H9 (cell line): Measurements from ENCODE around the gene PAX1. TPM values are rescaled to one million over a fixed set of nuclear protein-coding genes. Genes with fewer than 3 reads are reported as not detected.

Experiments used
- DNase-seq: peaks from one replicate; pipeline ENCODE4 v3.0.0-alpha.2; 2017
- H2AFZ ChIP-seq: one replicate; pipeline ENCODE4 v1.6.1; 2013; ENCODE audit warnings: mild to moderate bottlenecking, low read length, control low read depth, moderate library complexity
- H2AK5ac ChIP-seq: 2 replicates; pipeline ENCODE4 v1.6.1; 2013; ENCODE audit warnings: low read length, control low read depth, mixed read lengths; ENCODE audit not compliant: insufficient read length
- H2BK120ac ChIP-seq: one replicate; pipeline ENCODE4 v1.6.1; 2013; ENCODE audit warnings: low read depth, mild to moderate bottlenecking, low read length, control low read depth, inconsistent platforms; ENCODE audit not compliant: poor library complexity, severe bottlenecking
- H2BK12ac ChIP-seq: 2 replicates; pipeline ENCODE4 v1.6.1; 2013; ENCODE audit warnings: low read length, control low read depth, mixed read lengths, low read depth; ENCODE audit not compliant: insufficient read length
- H2BK15ac ChIP-seq: 2 replicates; pipeline ENCODE4 v1.6.1; 2013; ENCODE audit warnings: low read depth, low read length, control low read depth
- H2BK20ac ChIP-seq: one replicate; pipeline ENCODE4 v1.6.1; 2013; ENCODE audit warnings: low read depth, mild to moderate bottlenecking, low read length, control low read depth, inconsistent platforms; ENCODE audit not compliant: poor library complexity, severe bottlenecking
- H2BK5ac ChIP-seq: 2 replicates; pipeline ENCODE4 v1.6.1; 2013; ENCODE audit warnings: low read length, control low read depth, mixed read lengths; ENCODE audit not compliant: insufficient read length
- H3K14ac ChIP-seq: 2 replicates; pipeline ENCODE4 v1.6.1; 2013; ENCODE audit warnings: low read length, control low read depth; ENCODE audit not compliant: insufficient read depth
- H3K18ac ChIP-seq: 2 replicates; pipeline ENCODE4 v1.6.1; 2013; ENCODE audit warnings: low read depth, mild to moderate bottlenecking, mixed read lengths, low read length, control low read depth; ENCODE audit not compliant: insufficient read length
- H3K23ac ChIP-seq: 2 replicates; pipeline ENCODE4 v1.6.1; 2013; ENCODE audit warnings: low read length, control low read depth, mixed read lengths, low read depth; ENCODE audit not compliant: insufficient read length
- H3K23me2 ChIP-seq: 2 replicates; pipeline ENCODE4 v1.6.1; 2013; ENCODE audit warnings: low read depth, mild to moderate bottlenecking, mixed read lengths, low read length, control low read depth; ENCODE audit not compliant: insufficient read length, poor library complexity, severe bottlenecking
- H3K27ac ChIP-seq: 2 replicates; pipeline ENCODE4 v1.5.1; 2013; ENCODE audit warnings: low read length, control low read depth, mixed read lengths, low read depth; ENCODE audit not compliant: insufficient read length
- H3K27me3 ChIP-seq: 2 replicates; pipeline ENCODE4 v1.6.1; 2013; ENCODE audit warnings: low read length, control low read depth, inconsistent platforms; ENCODE audit not compliant: insufficient read depth
- H3K4ac ChIP-seq: 2 replicates; pipeline ENCODE4 v1.6.1; 2013; ENCODE audit warnings: low read depth, mild to moderate bottlenecking, control low read depth, inconsistent platforms, low read length, moderate library complexity
- H3K4me1 ChIP-seq: 2 replicates; pipeline ENCODE4 v1.6.1; 2013; ENCODE audit warnings: low read length, control low read depth, inconsistent platforms; ENCODE audit not compliant: insufficient read depth
- H3K4me2 ChIP-seq: 2 replicates; pipeline ENCODE4 v1.6.1; 2013; ENCODE audit warnings: low read length, control low read depth, mixed read lengths; ENCODE audit not compliant: insufficient read length, insufficient read depth
- H3K56ac ChIP-seq: 2 replicates; pipeline ENCODE4 v1.6.1; 2013; ENCODE audit warnings: low read depth, mild to moderate bottlenecking, mixed read lengths, low read length, control low read depth; ENCODE audit not compliant: insufficient read length
- H3K79me1 ChIP-seq: 2 replicates; pipeline ENCODE4 v1.6.1; 2013; ENCODE audit warnings: low read depth, mild to moderate bottlenecking, moderate library complexity, low read length, control low read depth, inconsistent platforms; ENCODE audit not compliant: insufficient read depth, poor library complexity, severe bottlenecking
- H3K79me2 ChIP-seq: 2 replicates; pipeline ENCODE4 v1.6.1; 2013; ENCODE audit warnings: low read length, control low read depth, inconsistent platforms; ENCODE audit not compliant: insufficient read depth
- H3K9ac ChIP-seq: 2 replicates; pipeline ENCODE4 v1.6.1; 2013; ENCODE audit warnings: low read length, control low read depth, mixed read lengths; ENCODE audit not compliant: insufficient read length; ENCODE audit errors: extremely low read depth
- H3K9me3 ChIP-seq: one replicate; pipeline ENCODE4 v1.6.1; 2013; ENCODE audit warnings: low read depth, low read length, inconsistent platforms; ENCODE audit not compliant: control insufficient read depth
- H3T11ph ChIP-seq: one replicate; pipeline ENCODE4 v1.6.1; 2013; ENCODE audit warnings: mild to moderate bottlenecking, low read length, control low read depth, inconsistent platforms
- H4K20me1 ChIP-seq: one replicate; pipeline ENCODE4 v1.6.1; 2013; ENCODE audit not compliant: control insufficient read depth, insufficient read length, insufficient read depth
- H4K5ac ChIP-seq: 2 replicates; pipeline ENCODE4 v1.6.1; 2013; ENCODE audit warnings: low read depth, mild to moderate bottlenecking, mixed read lengths, low read length, control low read depth; ENCODE audit not compliant: insufficient read length
- H4K8ac ChIP-seq: replicated peaks from 2 replicates; pipeline ENCODE4 v1.6.1; 2013; ENCODE audit warnings: low read length, control low read depth, mixed read lengths, low read depth; ENCODE audit not compliant: insufficient read length
- H4K91ac ChIP-seq: 2 replicates; pipeline ENCODE4 v1.6.1; 2013; ENCODE audit warnings: low read depth, mild to moderate bottlenecking, moderate library complexity, mixed read lengths, low read length, control low read depth; ENCODE audit not compliant: insufficient read length
- H3K27ac Mint-ChIP-seq, 3 experiments: 2 replicates in 2 of 3; 3 replicates in 1 of 3; pipeline ENCODE4 v1.8.0; 2020 to 2021; ENCODE audit warnings: mixed read lengths in 3 of 3, mild to moderate bottlenecking in 1 of 3, moderate library complexity in 1 of 3
- H3K27me3 Mint-ChIP-seq: 2 replicates; pipeline ENCODE4 v1.8.0; 2021; ENCODE audit warnings: low read depth, mild to moderate bottlenecking, moderate library complexity, mixed read lengths
- H3K36me3 Mint-ChIP-seq, 3 experiments: 2 replicates in 2 of 3; 3 replicates in 1 of 3; pipeline ENCODE4 v1.8.0; 2020 to 2021; ENCODE audit warnings: low read depth in 3 of 3, mixed read lengths in 3 of 3; ENCODE audit not compliant: insufficient read depth in 1 of 3
- H3K4me1 Mint-ChIP-seq, 2 experiments: 2 replicates each; pipeline ENCODE4 v1.8.0; 2020; ENCODE audit warnings: mixed read lengths in 2 of 2
- H3K4me3 Mint-ChIP-seq, 2 experiments: 2 replicates in 1 of 2; 3 replicates in 1 of 2; pipeline ENCODE4 v1.8.0; 2020 to 2021; ENCODE audit warnings: mild to moderate bottlenecking in 2 of 2, mixed read lengths in 2 of 2, moderate library complexity in 1 of 2
- H3K9me3 Mint-ChIP-seq, 2 experiments: 2 replicates in 1 of 2; 3 replicates in 1 of 2; pipeline ENCODE4 v1.8.0; 2020; ENCODE audit warnings: mild to moderate bottlenecking in 2 of 2, mixed read lengths in 2 of 2, moderate library complexity in 1 of 2
- WGBS: extraction: QIAGEN DNeasy Blood & Tissue Kit; methylation state at CpG from one replicate; pipeline ENCODE4 v1.1.7; 2013; ENCODE audit warnings: missing lambda C conversion rate, low lambda C conversion rate, mixed read lengths; ENCODE audit not compliant: insufficient read length; ENCODE audit errors: extremely low coverage; 5-methylcytosine and 5-hydroxymethylcytosine counted together
- total RNA-seq: library from RNA; stranded (reverse); gene quantifications from 2 replicates; pipeline ENCODE4 v1.2.1, GENCODE V29; 2021
- TF ChIP-seq, protein P1 (sequence below): fragments of 200-600 bp; sonication (generic); conservative IDR thresholded peaks from 3 replicates; pipeline ENCODE4 v1.8.0; 2021; ENCODE audit warnings: antibody characterized with exemption, mild to moderate bottlenecking

PAX1 gene
- total RNA-seq, 1 experiment from 2014 or later = not detected

DNA sequence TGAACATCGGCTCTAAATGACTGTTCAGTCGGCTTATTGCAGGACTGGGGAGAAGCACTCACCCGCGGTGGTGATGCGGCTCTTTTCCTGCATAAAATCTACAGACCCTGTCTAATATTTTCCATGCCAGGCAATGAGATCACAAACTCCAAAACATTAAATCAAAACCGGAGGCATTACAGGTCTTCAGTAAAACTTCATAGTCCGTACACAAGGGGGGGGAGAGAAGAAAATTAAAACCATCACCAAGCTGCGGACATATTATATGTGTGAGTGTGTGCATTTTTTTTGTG, 6.3 kb upstream of the PAX1 start:
- peaks cover 25 to 37% of the 10 kb centered on the region in 2 experiments for H3K4me1 Mint-ChIP-seq
- no peaks in the 10 kb centered on the region for H4K20me1 ChIP-seq

More for the DNA sequence above, 6.3 kb upstream of the PAX1 start:
- Histone ChIP-seq H3K14ac (no peak overlapping the region), H3K79me2 (no peaks in the 10 kb centered on the region), H3K27me3 (peaks cover 73% of the 10 kb centered on the region), H3K23ac (no peak overlapping the region), H3K4me2 (no peak overlapping the region), H3K9me3 (no peaks in the 10 kb centered on the region), H2BK12ac (no peak overlapping the region), H2AFZ (no peak overlapping the region), H3T11ph (no peak overlapping the region), H2BK5ac (no peak overlapping the region), H2AK5ac (no peak overlapping the region), H4K5ac (no peak overlapping the region), H3K79me1 (no peaks in the 10 kb centered on the region), H3K4me1 (no peaks in the 10 kb centered on the region), H3K4ac (no peak overlapping the region), H3K23me2 (peaks cover 4% of the 10 kb centered on the region), H3K56ac (no peak overlapping the region), H4K8ac (no peak overlapping the region), H2BK15ac (no peak overlapping the region), H3K27ac (no peak overlapping the region), H3K9ac (no peak overlapping the region), H4K91ac (no peak overlapping the region), H2BK120ac (no peak overlapping the region), H3K18ac (no peak overlapping the region), H2BK20ac (no peak overlapping the region)
- no peak overlapping the region; a peak in 1 of 5 replicates for H3K4me3 Mint-ChIP-seq
- peaks cover 0 to 13% of the 10 kb centered on the region in 2 experiments; a peak in 1 of 5 replicates for H3K9me3 Mint-ChIP-seq
- WGBS = no CpG with 5 or more reads among the region's 8 CpGs
- no peak overlapping the region; a peak in 1 of 7 replicates for H3K27ac Mint-ChIP-seq
- TF ChIP-seq, protein P1, sequence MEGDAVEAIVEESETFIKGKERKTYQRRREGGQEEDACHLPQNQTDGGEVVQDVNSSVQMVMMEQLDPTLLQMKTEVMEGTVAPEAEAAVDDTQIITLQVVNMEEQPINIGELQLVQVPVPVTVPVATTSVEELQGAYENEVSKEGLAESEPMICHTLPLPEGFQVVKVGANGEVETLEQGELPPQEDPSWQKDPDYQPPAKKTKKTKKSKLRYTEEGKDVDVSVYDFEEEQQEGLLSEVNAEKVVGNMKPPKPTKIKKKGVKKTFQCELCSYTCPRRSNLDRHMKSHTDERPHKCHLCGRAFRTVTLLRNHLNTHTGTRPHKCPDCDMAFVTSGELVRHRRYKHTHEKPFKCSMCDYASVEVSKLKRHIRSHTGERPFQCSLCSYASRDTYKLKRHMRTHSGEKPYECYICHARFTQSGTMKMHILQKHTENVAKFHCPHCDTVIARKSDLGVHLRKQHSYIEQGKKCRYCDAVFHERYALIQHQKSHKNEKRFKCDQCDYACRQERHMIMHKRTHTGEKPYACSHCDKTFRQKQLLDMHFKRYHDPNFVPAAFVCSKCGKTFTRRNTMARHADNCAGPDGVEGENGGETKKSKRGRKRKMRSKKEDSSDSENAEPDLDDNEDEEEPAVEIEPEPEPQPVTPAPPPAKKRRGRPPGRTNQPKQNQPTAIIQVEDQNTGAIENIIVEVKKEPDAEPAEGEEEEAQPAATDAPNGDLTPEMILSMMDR = no peak
- no peak for DNase-seq
- peaks cover 100% of the 10 kb centered on the region for H3K27me3 Mint-ChIP-seq
- H3K36me3 Mint-ChIP-seq = no peaks in the 10 kb centered on the region
